SK-N-SH treated with all-trans-retinoic acid at 6 μM for 48 hours (cell line): ENCODE measurements around the gene OR8B3.
"Not testable (repeated sequence)": the region's sequence is repeated elsewhere in the genome, so short reads cannot be mapped to it uniquely, and the experiment has no call there.

Experiments used
- ARNTL ChIP-seq: fragments of 450-650 bp; formaldehyde crosslinking; IDR thresholded peaks from 2 replicates; pipeline ENCODE4 v1.5.0; 2020; ENCODE audit warnings: low read depth, mild to moderate bottlenecking, moderate library complexity, borderline replicate concordance
- CSDC2 ChIP-seq: fragments of 250-450 bp; sonication (Bioruptor Pico); IDR thresholded peaks from 2 replicates; pipeline ENCODE4 v1.5.0; 2020; ENCODE audit warnings: mild to moderate bottlenecking, moderate library complexity
- ESRRG ChIP-seq: fragments of 250-450 bp; sonication (Bioruptor Pico); IDR thresholded peaks from 2 replicates; pipeline ENCODE4 v1.6.1; 2021; ENCODE audit warnings: mild to moderate bottlenecking
- GLIS3 ChIP-seq: fragments of 250-450 bp; sonication (Bioruptor Pico); IDR thresholded peaks from 2 replicates; pipeline ENCODE4 v1.5.0; 2020; ENCODE audit warnings: mild to moderate bottlenecking, moderate library complexity
- OSR1 ChIP-seq: fragments of 250-450 bp; sonication (Bioruptor Pico); IDR thresholded peaks from 2 replicates; pipeline ENCODE4 v1.8.0; 2022; ENCODE audit warnings: moderate library complexity, mild to moderate bottlenecking, inconsistent platforms
- PPARA ChIP-seq: fragments of 250-450 bp; sonication (Bioruptor Pico); IDR thresholded peaks from 2 replicates; pipeline ENCODE4 v1.5.0; 2020; ENCODE audit warnings: mild to moderate bottlenecking, borderline replicate concordance
- RARB ChIP-seq: fragments of 250-450 bp; sonication (Bioruptor Pico); IDR thresholded peaks from 2 replicates; pipeline ENCODE4 v1.8.0; 2021; ENCODE audit warnings: mild to moderate bottlenecking, moderate library complexity
- TCF4 ChIP-seq: fragments of 250-450 bp; sonication (Bioruptor Pico); IDR thresholded peaks from 2 replicates; pipeline ENCODE4 v1.8.0; 2021; ENCODE audit warnings: mild to moderate bottlenecking, moderate library complexity, borderline replicate concordance
- ZFP30 ChIP-seq: fragments of 450-650 bp; formaldehyde crosslinking; IDR thresholded peaks from 2 replicates; pipeline ENCODE4 v1.5.0; 2022; ENCODE audit warnings: mild to moderate bottlenecking, moderate library complexity
- ZNF70 ChIP-seq: fragments of 450-650 bp; formaldehyde crosslinking; IDR thresholded peaks from 2 replicates; pipeline ENCODE4 v1.5.0; 2020; ENCODE audit warnings: mild to moderate bottlenecking, moderate library complexity
- TF ChIP-seq, protein P1 (sequence below): fragments of 250-450 bp; sonication (Bioruptor Pico); IDR thresholded peaks from 2 replicates; pipeline ENCODE4 v1.5.1; 2020; ENCODE audit warnings: low read depth, mild to moderate bottlenecking, moderate library complexity
- TF ChIP-seq, protein P2 (sequence below): fragments of 250-450 bp; sonication (Bioruptor Pico); IDR thresholded peaks from 2 replicates; pipeline ENCODE4 v1.8.0; 2020; ENCODE audit warnings: mild to moderate bottlenecking, moderate library complexity, borderline replicate concordance
- TF ChIP-seq, protein P3 (sequence below): fragments of 250-450 bp; sonication (Bioruptor Pico); IDR thresholded peaks from 2 replicates; pipeline ENCODE4 v1.8.0; 2021; ENCODE audit warnings: low read depth, mild to moderate bottlenecking, moderate library complexity, borderline replicate concordance

DNA sequence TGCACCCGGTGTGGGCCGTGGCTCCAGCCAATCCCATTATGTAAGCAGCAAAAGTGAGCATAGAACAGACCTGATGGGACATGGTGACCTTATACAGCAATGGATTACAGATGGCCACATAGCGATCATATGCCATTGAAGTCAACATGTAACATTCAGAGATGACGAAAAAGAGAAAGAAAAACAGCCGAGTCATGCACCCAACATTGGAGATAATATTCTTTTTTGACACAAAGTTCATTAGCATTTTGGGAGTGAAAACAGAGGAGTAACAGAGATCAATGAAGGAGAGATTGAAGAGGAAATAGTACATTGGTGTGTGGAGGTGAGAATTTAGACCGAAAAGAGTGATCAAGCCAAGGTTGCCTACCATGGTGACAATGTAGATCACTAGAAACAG lies 16.0 kb downstream of the OR8B3 start:
- TF ChIP-seq, protein P1, sequence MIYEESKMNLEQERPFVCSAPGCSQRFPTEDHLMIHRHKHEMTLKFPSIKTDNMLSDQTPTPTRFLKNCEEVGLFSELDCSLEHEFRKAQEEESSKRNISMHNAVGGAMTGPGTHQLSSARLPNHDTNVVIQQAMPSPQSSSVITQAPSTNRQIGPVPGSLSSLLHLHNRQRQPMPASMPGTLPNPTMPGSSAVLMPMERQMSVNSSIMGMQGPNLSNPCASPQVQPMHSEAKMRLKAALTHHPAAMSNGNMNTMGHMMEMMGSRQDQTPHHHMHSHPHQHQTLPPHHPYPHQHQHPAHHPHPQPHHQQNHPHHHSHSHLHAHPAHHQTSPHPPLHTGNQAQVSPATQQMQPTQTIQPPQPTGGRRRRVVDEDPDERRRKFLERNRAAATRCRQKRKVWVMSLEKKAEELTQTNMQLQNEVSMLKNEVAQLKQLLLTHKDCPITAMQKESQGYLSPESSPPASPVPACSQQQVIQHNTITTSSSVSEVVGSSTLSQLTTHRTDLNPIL (CRISPR knock-in tag), result not testable (repeated sequence)
- not testable (repeated sequence) for TF ChIP-seq OSR1 (CRISPR knock-in tag); ARNTL (CRISPR knock-in tag); TCF4 (CRISPR knock-in tag); GLIS3 (CRISPR knock-in tag); ZNF70; ZFP30 (CRISPR knock-in tag); ESRRG; PPARA; RARB (CRISPR knock-in tag); CSDC2
- TF ChIP-seq, protein P2, sequence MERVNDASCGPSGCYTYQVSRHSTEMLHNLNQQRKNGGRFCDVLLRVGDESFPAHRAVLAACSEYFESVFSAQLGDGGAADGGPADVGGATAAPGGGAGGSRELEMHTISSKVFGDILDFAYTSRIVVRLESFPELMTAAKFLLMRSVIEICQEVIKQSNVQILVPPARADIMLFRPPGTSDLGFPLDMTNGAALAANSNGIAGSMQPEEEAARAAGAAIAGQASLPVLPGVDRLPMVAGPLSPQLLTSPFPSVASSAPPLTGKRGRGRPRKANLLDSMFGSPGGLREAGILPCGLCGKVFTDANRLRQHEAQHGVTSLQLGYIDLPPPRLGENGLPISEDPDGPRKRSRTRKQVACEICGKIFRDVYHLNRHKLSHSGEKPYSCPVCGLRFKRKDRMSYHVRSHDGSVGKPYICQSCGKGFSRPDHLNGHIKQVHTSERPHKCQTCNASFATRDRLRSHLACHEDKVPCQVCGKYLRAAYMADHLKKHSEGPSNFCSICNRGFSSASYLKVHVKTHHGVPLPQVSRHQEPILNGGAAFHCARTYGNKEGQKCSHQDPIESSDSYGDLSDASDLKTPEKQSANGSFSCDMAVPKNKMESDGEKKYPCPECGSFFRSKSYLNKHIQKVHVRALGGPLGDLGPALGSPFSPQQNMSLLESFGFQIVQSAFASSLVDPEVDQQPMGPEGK (CRISPR knock-in tag), result not testable (repeated sequence)
- TF ChIP-seq, protein P3, sequence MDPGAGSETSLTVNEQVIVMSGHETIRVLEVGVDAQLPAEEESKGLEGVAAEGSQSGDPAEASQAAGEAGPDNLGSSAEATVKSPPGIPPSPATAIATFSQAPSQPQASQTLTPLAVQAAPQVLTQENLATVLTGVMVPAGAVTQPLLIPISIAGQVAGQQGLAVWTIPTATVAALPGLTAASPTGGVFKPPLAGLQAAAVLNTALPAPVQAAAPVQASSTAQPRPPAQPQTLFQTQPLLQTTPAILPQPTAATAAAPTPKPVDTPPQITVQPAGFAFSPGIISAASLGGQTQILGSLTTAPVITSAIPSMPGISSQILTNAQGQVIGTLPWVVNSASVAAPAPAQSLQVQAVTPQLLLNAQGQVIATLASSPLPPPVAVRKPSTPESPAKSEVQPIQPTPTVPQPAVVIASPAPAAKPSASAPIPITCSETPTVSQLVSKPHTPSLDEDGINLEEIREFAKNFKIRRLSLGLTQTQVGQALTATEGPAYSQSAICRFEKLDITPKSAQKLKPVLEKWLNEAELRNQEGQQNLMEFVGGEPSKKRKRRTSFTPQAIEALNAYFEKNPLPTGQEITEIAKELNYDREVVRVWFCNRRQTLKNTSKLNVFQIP (CRISPR knock-in tag), result not testable (repeated sequence)
